Stimulated activated naive CD8-positive, alpha-beta T cell treated with anti-CD3 and anti-CD28 coated beads, Interleukin-15, amount 100 ng/mL, for 72 hours (primary cell): ENCODE data around the gene SLIT3.
A peak's percentile ranks its signal among the peaks of the same experiment; 100 is the strongest.

Experiments used
- ATAC-seq: fragments of 150-1000 bp; cut with Tn5 transposase; 2 replicates; pipeline ENCODE4 v1.10.0; 2021; ENCODE audit warnings: mild to moderate bottlenecking, moderate library complexity
- DNase-seq, 2 donors: peaks; one replicate each; pipeline ENCODE4 v3.0.0; 2021 to 2022
- H3K27ac Mint-ChIP-seq, 2 donors: one replicate each; pipeline ENCODE4 v1.8.0; 2022; ENCODE audit warnings: mild to moderate bottlenecking in 2 of 2, mixed read lengths in 2 of 2, moderate library complexity in 2 of 2
- H3K27me3 Mint-ChIP-seq: one replicate; pipeline ENCODE4 v1.8.0; 2022; ENCODE audit warnings: mixed read lengths
- H3K4me1 Mint-ChIP-seq: one replicate; pipeline ENCODE4 v1.8.0; 2022; ENCODE audit warnings: mild to moderate bottlenecking, mixed read lengths
- H3K4me3 Mint-ChIP-seq, 2 donors: one replicate each; pipeline ENCODE4 v1.8.0; 2022; ENCODE audit warnings: mild to moderate bottlenecking in 2 of 2, mixed read lengths in 2 of 2, moderate library complexity in 1 of 2
- H3K9me3 Mint-ChIP-seq, 2 donors: one replicate each; pipeline ENCODE4 v1.8.0; 2022; ENCODE audit warnings: mixed read lengths in 2 of 2

Gene SLIT3

DNA sequence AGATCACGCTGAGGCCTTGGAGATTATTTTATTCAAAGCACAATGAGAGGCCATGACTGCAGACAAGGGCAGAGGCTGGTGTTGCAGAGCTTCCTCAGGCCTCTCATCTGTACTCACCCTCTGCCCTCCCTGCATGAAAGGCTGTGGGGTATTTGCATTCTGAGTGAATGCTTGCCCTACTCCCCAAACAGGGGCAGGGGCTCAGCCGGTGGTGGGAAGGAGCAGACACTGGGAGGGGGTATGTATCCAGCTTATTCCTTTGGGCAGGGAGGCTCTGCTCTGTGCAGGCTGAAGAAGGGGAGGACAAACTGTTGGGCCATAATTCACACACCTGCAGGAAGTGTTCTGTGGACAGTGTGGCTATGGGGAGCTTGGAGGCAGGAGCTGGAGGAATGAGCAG, 573.4 kb downstream of the SLIT3 start:
- DNase-seq = no peak
- Mint-ChIP-seq H3K27me3 (peaks cover 40% of the 10 kb centered on the region), H3K9me3 (peaks cover 19 to 41% of the 10 kb centered on the region in 2 donors), H3K4me3 (no peak overlapping the region), H3K4me1 (no peaks in the 10 kb centered on the region), H3K27ac (no peak overlapping the region)
- no peak for ATAC-seq

GRCh38 chr5:168726342-168726741, 574.6 kb downstream of the SLIT3 start:
- DNase-seq (no peak), ATAC-seq (peak; percentile 62)
- peaks cover 19 to 41% of the 10 kb centered on the region in 2 donors for H3K9me3 Mint-ChIP-seq
- H3K27me3 Mint-ChIP-seq = peaks cover 48% of the 10 kb centered on the region
- H3K27ac Mint-ChIP-seq = no peak overlapping the region
- H3K4me3 Mint-ChIP-seq = no peak overlapping the region
- no peaks in the 10 kb centered on the region for H3K4me1 Mint-ChIP-seq

DNA sequence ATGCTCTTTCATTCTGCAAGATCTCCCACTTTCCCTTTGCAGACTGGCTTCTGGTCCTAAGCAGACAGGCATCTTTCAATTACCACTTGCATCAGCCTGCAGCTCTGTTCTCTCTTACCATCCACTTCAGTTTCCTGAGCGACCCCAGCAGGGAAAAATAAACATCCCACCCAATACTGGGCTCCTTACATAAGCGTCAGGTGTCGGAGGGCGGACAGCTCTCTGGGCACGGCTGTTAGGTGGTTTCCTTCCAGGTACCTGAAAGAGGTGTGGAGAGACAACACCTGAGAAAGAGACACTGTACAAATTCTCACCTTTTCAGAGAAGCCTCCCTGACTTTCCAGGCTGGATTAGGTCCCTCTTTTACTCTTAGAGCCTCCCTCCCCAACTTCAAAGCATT, 576.7 kb downstream of the SLIT3 start:
- Mint-ChIP-seq H3K9me3 (peaks cover 14 to 22% of the 10 kb centered on the region in 2 donors), H3K27me3 (peaks cover 42% of the 10 kb centered on the region), H3K27ac (no peak overlapping the region), H3K4me1 (no peaks in the 10 kb centered on the region), H3K4me3 (no peak overlapping the region)
- ATAC-seq = no peak
- DNase-seq = no peak

- Mint-ChIP-seq H3K4me3 (no peak overlapping the region), H3K9me3 (peaks cover 10 to 12% of the 10 kb centered on the region in 2 donors), H3K27me3 (peaks cover 46% of the 10 kb centered on the region), H3K4me1 (no peaks in the 10 kb centered on the region), H3K27ac (no peak overlapping the region)
- DNase-seq (no peak), ATAC-seq (no peak)
Measured at GRCh38 chr5:168723037-168723436, 577.9 kb downstream of the SLIT3 start.

DNA sequence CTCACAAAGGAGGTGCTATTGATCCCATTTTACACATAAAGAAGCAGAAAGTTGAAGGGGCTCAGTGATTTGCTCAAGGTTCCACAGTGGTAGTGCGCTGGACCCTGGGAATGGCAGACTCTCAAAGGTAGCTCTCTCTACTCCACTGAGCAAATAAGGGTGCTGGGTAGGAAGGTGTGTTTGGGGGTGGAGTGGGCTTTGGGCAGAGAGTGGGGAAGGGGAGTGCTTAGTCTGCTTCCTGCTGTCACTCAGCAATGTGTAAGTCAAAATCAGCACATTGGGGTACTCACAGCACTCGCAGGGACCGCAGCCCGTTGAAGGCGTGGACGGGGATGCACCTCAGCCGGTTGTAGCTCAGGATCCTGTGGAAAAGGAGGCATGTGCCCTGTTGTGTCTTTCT, 579.0 kb downstream of the SLIT3 start:
- Mint-ChIP-seq H3K27me3 (peaks cover 48% of the 10 kb centered on the region), H3K9me3 (peaks cover under 1 to 2% of the 10 kb centered on the region in 2 donors), H3K4me1 (no peaks in the 10 kb centered on the region), H3K4me3 (no peak overlapping the region), H3K27ac (no peak overlapping the region)
- no peak for DNase-seq
- ATAC-seq = no peak

DNA sequence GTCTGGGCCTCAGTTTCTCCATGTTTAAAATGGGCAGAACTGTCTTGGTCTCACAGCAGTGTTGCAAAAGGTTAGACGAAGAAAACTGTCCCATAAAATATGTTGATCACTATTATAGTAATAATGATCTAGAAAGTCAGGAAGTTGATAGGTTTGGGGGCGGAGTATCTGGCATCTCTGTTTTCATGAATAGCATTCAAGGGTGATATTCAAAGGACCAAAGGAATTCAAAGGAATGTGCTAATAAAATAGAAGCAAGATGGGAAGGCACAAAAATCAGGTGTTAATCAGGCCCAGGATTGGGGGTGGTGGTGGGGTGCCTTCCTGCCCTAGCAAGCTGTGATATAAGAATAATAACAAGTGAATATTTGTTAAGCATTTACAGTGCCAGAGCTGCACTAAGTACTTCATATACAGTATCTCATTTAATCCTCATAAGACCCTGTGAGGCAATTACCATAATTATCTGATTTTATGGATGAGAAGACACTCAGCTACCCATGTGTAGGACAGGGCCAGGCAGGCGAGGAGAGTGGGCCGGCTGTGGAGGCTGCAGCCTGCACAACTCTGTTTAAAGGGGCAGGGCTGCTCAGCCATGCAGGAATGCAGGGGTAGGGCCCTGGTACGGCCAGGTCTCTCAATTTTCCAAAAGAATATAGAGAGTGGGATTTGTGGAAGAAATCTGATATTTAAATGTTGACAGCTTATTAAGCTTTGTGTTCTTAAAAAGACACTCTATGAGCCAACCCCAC, 579.8 kb downstream of the SLIT3 start:
- H3K27ac Mint-ChIP-seq = peak overlapping the region in 1 of 2 donors; percentile 23
- no peak overlapping the region for H3K4me3 Mint-ChIP-seq
- no peaks in the 10 kb centered on the region for H3K4me1 Mint-ChIP-seq
- DNase-seq (no peak), ATAC-seq (no peak)
- H3K27me3 Mint-ChIP-seq = peaks cover 48% of the 10 kb centered on the region
- no peaks in the 10 kb centered on the region for H3K9me3 Mint-ChIP-seq

DNA sequence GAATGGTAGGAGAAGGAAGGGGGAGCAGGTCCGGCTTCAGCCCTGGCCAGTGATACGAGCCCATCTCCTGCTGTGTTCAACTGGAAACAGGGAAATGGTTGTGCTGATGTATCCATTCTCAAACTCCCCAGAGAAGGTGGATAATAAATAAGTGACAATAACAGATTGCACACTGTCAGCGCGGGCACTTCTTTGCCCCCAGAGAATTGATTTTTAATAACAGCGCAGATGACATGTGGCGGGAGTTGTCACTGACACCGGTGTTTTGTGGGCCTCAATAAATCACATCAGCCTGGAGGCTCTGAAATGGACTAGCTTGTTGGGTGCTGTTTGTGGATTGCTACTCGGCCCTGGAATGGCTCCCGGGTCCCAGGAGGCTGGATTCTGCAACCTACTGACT, 580.4 kb downstream of the SLIT3 start:
- no peak overlapping the region for H3K27ac Mint-ChIP-seq
- no peak for ATAC-seq
- no peak for DNase-seq
- no peak overlapping the region for H3K4me3 Mint-ChIP-seq
- H3K4me1 Mint-ChIP-seq = no peaks in the 10 kb centered on the region
- H3K9me3 Mint-ChIP-seq = no peaks in the 10 kb centered on the region
- peaks cover 48% of the 10 kb centered on the region for H3K27me3 Mint-ChIP-seq

DNA sequence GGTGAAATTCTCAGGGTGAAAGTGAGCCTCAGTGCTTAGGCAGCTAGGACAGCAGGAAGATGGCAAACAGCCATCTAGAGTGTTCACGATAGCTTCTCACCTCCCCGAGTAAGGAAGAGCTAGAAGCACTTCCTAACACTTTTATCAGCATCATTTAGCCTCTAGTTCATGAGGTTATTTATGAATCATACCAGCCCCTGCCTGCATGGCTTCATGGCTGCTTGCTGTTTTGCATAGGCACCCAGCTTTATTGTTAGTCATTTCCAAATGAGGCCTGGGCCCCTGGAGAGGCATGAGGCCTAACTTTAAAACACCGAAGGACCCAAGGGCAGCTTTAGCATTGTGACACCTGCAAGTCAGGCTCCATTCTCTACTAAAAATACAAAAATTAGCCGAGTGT, 586.9 kb downstream of the SLIT3 start:
- peak overlapping the region; percentile 28 to 77 for H3K27ac Mint-ChIP-seq
- ATAC-seq (no peak), DNase-seq (no peak)
- H3K9me3 Mint-ChIP-seq = no peaks in the 10 kb centered on the region
- no peak overlapping the region for H3K4me3 Mint-ChIP-seq
- peaks cover 6% of the 10 kb centered on the region for H3K4me1 Mint-ChIP-seq
- peaks cover 6% of the 10 kb centered on the region for H3K27me3 Mint-ChIP-seq

GRCh38 chr5:168713051-168713450, 587.9 kb downstream of the SLIT3 start:
- Mint-ChIP-seq H3K4me3 (no peak overlapping the region), H3K4me1 (peaks cover 6% of the 10 kb centered on the region), H3K9me3 (no peaks in the 10 kb centered on the region), H3K27ac (no peak overlapping the region), H3K27me3 (peaks cover 2% of the 10 kb centered on the region)
- ATAC-seq (no peak), DNase-seq (no peak)

- no peak for ATAC-seq
- no peak for DNase-seq
- Mint-ChIP-seq H3K27me3 (no peaks in the 10 kb centered on the region), H3K4me1 (peaks cover 6% of the 10 kb centered on the region), H3K4me3 (no peak overlapping the region), H3K9me3 (no peaks in the 10 kb centered on the region), H3K27ac (no peak overlapping the region)
Measured at GRCh38 chr5:168712280-168712924, 588.5 kb downstream of the SLIT3 start.

DNA sequence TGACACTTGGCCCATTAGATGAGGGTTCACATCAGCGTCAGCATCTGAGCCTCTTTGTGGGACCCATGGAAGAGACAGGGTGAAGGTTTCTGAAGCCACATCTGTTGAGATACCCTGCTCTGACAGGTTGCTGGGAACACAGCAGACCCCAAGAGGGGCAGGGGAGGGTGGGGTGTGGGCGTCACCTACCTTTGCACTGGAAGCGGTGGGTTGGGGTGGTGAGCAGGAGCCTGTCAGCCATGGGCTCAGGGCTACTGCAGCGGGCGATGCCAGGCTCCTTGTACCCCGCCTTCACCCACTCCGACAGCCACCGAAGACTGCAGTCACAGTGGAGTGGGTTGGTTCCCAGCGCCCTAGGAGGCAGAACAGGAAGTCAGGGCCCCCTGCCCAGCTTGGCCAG, 590.2 kb downstream of the SLIT3 start:
- Mint-ChIP-seq H3K9me3 (no peaks in the 10 kb centered on the region), H3K27me3 (no peaks in the 10 kb centered on the region)
- peak; percentile 13 for ATAC-seq

GRCh38 chr5:168707716-168708695, 592.9 kb downstream of the SLIT3 start:
- H3K27ac Mint-ChIP-seq = peak overlapping the region in 1 of 2 donors; percentile 53
- DNase-seq = no peak
- no peaks in the 10 kb centered on the region for H3K4me1 Mint-ChIP-seq
- no peak for ATAC-seq
- no peaks in the 10 kb centered on the region for H3K9me3 Mint-ChIP-seq
- H3K4me3 Mint-ChIP-seq = no peak overlapping the region
- H3K27me3 Mint-ChIP-seq = no peaks in the 10 kb centered on the region

More for the DNA sequence above, 590.2 kb downstream of the SLIT3 start:
- Mint-ChIP-seq H3K4me3 (no peak overlapping the region), H3K4me1 (peaks cover 6% of the 10 kb centered on the region), H3K27ac (no peak overlapping the region)
- no peak for DNase-seq

DNA sequence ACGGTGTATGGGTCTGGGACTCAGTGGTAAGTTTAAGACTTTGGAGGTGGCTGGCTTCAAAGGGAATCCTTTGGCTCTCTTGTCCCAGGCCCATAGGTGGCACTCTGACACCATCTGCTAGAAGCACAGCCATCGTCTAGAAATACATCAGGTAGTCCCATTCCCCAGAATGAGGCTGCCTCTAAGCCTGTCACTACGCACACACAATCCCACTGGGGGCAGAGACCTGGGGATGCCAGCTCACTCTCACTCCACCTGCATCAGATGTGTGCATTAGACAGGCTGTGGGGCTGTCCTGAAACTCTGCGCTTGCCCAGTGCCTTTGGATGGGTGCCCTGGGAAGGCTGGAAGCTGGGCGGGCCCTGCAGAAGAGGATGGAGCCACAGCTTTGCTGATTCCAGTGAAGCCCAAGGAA, 594.3 kb downstream of the SLIT3 start:
- H3K4me3 Mint-ChIP-seq = no peak overlapping the region
- H3K9me3 Mint-ChIP-seq = no peaks in the 10 kb centered on the region
- H3K27ac Mint-ChIP-seq = no peak overlapping the region
- no peaks in the 10 kb centered on the region for H3K4me1 Mint-ChIP-seq
- DNase-seq (peak; percentile 16 to 22), ATAC-seq (peak; percentile 65)
- no peaks in the 10 kb centered on the region for H3K27me3 Mint-ChIP-seq

- DNase-seq (no peak), ATAC-seq (no peak)
- Mint-ChIP-seq H3K27ac (no peak overlapping the region), H3K27me3 (no peaks in the 10 kb centered on the region), H3K4me3 (no peak overlapping the region), H3K9me3 (no peaks in the 10 kb centered on the region), H3K4me1 (no peaks in the 10 kb centered on the region)
Measured at GRCh38 chr5:168705321-168705720, 595.6 kb downstream of the SLIT3 start.

DNA sequence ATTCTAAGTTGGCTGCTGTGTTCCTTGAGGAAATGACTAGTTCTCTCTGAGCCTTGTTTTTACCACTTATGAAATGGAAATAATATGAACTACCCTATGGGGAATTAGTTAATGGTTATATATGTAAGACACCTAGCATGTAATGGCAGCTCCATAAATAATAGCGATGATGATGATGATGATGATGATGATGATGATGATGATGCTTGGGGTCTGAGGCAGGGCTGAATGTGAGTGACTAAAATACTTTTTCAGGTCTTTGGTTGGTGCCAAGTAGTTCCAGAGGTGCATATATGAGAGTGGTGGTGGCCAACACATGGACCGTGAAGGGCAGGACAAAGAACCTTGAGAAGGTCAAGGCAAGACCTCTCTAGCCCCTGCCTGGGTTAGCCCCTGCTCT, 598.4 kb downstream of the SLIT3 start:
- Mint-ChIP-seq H3K27me3 (peaks cover 8% of the 10 kb centered on the region), H3K4me3 (no peak overlapping the region), H3K4me1 (no peaks in the 10 kb centered on the region), H3K27ac (no peak overlapping the region), H3K9me3 (no peaks in the 10 kb centered on the region)
- DNase-seq (no peak), ATAC-seq (no peak)
